NCI-H146 treated with DMSO at 0.1 percent for 48 hours (cell line): Measurements from ENCODE around the gene IFNLR1.

ENCODE experiments used
- DNase-seq: peaks from one replicate; lab custom pipeline; 2025; ENCODE audit not compliant: unreplicated experiment; lab: John Stamatoyannopoulos, UW

The IFNLR1 gene

DNA sequence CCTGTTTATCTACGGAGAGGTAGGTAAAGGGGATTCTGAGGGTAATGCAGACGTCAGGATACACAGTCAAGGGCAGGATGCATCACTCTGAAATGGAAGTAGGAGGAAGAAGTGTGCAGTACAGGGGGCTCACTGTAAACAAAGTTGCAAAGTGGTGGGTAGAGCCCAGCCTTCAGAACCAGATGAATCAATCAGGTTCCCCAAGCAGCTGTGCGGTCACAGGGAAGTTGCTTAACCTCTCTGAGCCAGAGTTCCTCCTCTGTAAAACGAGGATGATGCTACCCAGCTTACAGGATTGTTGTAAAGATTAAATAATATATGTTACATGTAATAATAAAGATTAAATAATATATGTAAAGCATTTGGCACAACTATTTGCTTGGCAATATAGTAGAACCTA is 61.6 kb downstream of the IFNLR1 start:
- DNase-seq, result no peak

DNA sequence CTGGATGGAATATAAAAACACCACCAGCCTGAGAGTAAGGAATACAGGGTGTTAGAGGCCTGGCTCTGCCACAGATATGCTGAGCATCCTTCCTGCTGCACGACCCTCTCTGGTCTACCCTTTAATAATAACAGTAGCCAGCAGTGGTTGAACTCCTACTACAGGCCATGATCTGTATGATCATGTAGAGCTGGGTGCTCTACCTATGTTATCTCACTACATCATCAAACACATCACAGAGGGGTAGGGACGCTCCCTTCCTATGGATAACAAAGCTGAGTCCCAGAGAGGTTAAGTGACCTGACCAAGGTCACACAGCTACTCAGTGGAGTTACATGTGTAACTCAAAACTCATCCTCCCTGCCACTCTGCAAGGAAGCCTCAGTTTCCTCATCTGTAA is 62.1 kb downstream of the IFNLR1 start:
- DNase-seq, result no peak

DNA sequence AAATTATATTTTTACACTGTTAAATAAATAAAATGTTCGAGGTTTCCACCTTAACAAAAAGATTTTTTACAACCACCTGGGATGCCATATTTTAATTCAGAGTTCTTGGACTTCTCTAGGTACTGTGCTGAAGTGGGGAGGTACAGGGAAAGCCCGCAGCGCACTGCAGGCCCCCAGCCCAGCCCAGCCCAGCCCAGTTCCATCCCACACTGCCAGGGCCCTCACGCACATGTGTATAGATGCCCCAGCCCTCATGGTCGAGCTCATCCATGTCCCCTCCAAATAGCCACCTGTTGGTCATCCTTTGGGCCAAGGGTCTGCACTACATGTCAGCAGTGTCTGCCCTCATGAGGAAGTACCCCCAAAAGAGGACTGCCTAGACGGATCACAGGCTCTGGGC is 63.5 kb downstream of the IFNLR1 start:
- DNase-seq, result no peak

DNA sequence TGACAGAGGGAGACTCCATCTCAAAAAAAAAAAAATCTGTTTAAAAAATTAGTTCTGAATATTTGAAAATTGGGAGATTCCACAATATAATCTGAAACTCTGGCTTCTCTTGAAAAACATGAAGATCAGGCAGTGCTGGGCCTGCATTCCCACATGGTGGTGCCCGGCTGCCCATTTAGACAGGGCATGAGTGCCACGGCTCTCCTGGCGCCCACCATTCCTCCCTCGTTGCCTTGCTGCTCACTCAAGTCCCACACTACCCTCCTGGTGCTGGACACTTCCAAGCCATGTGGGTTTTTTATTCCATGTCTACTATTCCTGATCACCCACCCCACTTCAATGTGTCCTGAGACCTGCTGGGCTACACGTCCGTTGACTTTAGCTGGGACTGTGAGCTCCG is 64.3 kb downstream of the IFNLR1 start:
- DNase-seq, result no peak

DNA sequence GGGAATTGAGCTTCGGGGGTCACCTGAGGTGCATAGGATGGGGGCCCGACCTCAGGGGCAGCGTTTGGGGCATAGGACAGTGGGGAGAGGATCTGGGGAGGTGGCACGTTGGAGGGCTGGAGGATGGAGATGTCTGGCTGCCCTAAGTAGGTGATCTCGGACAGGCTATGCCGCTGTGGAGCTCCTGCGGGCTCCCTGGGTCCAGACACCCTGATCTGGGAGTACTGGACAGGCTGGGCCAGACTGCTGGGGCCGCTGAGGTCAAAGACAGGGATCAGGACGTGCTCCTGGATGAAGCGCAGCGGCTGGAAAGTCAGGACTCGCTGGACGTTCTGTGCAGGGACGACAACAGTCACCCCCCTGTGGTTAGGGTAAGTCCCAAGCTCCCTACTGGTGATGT is 65.7 kb downstream of the IFNLR1 start:
- no peak for DNase-seq

DNA sequence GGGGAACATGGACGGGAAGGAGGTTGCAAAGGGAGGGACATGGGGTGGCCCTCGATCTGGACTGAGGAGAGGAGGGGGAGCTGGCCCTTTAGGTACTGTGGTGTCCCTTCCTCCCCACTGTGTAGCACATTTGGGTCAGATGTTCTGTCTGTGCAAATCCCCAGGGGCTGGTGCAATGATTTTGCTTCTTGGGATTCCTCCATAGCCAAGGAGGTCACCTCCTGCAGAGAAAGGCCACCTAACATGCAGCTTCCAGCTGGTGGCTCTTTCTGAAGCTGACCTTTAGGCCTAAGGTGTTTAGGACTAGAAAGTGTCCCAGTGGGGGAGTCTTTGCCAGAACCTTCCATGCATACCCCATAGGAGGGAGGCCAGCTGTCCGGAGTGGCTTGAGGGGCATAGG is 66.1 kb downstream of the IFNLR1 start:
- DNase-seq, result no peak

DNA sequence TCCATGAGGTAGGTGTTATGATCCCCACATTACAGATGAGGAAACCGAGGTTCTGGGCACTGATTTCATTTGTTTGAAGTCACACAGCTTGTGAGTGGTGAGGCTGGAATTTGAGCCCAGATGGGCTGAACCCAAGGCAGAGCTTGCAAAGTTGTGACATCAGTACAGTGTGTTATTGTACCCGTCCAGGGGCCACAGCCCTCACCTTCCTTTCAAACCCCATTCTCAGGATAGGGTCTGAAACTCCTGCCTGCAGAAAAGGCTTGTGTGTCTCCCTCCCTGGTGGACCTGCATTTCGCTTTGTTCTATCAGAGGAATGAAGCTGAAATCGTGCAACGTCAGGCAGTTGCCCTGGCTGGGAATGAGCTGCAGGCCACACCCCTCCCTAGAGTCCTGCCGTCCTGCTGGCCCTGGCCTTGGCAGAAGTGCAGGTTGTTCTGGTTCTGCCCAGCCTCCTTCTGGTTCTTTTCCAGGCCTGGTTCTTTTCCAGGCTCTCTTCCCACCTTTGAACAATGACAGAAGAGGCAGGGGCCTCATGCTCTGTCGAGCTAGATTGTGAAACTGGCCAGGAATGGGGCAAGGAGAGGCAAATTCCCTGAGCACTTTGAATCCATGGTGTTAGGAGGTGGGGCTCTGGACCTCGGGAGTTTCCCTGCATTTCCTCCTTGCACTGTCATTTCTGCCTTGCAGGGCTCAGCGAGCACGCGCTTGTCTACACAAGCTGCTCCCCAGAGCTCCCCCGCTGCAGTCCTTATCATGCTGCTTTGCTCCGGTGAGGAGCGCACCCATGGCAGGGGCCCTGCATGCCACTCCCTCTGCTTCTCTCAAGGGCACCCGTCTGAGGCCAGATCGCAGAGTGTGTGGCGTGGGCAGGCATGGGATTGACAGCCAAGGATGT is 67.0 kb downstream of the IFNLR1 start:
- no peak for DNase-seq

DNA sequence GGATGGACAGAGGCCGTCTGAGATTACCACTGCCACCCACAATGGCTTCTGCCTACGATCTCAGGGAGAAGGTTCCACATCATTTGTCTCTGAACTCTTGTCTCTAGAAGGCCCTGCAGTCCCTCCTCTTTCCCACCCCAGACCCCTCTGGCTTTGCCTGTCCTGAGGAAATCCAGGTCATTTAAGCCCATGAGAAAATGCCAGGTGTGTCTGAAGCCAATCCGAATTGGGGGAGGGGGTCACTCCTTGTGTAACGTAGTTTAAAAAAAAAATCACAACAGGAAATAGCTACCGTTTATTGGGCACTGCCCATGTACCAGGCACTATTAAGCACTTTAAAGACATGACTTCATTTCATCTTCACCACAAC is 67.6 kb downstream of the IFNLR1 start:
- DNase-seq, result no peak

DNA sequence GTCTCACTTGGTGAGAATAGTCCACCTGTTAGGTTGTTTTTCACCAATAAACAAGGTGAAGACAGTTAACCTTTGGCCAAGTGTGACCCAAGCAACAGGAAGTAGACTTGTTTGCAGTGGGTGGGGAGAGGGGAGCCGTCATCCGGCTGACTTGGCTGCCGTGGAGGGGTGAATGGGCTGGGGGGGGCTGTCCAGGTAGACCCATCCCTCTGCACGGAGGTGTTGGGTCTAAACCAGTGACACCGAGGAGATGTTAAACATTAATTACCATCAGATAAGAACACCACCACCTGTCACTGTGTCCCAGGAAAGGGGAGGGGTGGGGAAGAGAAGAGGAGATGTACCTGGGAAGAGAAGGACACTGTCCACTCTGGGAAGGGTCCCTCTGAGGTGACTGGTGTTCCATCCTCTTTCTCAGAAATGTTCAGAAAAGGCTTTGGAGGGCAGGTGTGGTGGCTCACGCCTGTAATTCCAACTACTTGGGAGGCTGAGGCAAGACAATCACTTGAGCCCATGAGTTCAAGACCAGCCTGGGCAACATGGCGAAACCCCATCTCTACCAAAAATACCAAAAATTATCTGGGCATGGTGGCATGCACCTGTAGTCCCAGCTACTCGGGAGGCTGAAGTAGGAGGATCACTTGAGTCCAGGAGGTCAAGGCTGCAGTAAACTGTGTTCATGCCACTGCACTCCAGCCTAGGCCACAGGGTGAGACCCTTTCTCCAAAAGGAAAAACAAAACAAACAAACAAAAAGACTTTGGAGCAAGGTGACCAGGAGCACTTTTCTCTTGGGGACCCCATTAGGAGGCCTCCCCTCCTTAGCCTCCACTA is 68.5 kb downstream of the IFNLR1 start:
- DNase-seq, result no peak

DNA sequence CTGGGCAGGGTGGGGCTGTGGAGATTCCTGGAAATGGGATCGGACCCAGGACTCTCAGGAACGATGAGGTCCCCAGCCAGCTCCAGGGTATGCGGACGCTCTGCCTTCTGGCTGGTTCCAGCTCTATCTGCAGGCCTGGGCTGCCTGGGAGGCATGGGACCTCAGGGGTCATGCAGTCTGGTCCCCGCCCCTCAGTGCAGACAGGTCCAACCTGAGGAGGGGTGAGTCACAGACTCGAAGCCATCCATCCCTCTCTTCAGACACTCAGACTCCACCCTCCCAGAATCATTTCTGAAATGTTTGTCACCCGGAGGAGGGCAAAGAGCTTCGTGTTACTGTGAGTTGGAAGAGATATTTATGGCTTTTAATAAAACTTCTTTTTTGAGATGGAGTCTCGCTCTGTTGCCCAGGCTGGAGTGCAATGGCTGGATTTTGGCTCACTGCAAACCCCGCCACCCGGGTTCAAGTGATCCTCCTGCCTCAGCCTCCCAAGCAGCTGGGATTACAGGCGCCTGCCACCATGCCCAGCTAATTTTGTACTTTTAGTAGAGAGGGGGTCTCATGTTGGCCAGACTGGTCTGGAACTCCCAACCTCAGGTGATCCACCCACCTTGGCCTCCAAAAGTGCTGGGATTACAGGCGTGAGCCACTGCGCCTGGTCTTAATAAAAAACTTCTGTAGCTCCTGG is 69.2 kb downstream of the IFNLR1 start:
- DNase-seq, result no peak

DNA sequence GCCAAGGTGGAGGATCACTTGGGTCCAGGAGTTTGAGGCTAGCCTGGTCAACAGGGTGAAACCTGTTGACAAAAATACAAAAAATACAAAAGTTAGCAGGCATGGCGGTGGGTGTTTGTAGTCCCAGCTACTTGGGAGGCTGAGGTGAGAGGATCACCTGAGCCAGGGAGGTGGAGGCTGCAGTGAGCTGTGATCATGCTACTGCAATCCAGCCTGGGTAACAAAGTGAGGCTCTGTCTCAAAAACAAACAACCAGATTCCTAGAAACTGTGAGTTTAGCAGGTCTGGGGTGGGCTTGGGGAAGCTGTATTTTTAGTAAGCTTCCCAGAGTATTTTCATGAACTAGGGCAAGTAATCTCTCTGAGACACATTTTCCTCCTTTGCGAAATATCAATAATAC is 70.0 kb downstream of the IFNLR1 start:
- DNase-seq, result no peak

DNA sequence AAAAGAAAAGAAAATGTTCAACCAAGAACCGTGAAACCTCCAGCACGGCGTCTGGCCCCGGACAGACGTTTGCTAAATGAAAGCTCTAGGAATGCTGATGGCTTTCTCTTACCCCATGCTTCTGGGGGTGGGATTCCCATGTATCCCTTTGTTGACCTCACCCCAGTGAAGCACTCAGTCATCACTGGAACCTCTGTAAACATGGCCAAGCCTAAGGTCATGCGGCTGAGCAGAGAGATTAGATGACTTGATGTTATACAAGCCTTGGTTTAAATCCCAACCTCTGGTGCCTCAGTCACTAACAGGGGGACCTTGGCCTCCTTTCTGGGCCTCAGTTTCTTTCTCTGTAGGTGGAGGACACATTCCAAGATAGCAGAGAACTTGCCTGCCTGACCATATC is 72.3 kb downstream of the IFNLR1 start:
- DNase-seq, result no peak

DNA sequence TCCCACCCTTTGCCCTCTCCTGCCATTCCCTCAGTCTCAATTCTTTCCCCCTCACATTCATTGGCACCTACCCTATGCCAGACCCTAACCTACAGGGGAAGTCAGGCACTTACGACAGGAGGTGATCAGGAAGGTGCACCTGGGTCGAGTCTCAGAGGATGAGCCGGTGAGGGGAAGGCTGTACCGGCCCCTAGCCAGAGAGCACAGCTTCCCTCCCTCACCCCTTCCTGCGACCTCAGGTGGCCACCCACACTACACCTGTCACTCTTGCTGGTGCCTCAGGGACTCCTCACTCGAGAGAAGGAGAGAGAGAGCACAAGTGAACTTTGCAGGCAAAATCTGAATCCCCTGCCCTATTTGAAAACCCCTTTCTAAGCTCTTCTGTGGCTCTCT is 73.5 kb downstream of the IFNLR1 start:
- no peak for DNase-seq

DNA sequence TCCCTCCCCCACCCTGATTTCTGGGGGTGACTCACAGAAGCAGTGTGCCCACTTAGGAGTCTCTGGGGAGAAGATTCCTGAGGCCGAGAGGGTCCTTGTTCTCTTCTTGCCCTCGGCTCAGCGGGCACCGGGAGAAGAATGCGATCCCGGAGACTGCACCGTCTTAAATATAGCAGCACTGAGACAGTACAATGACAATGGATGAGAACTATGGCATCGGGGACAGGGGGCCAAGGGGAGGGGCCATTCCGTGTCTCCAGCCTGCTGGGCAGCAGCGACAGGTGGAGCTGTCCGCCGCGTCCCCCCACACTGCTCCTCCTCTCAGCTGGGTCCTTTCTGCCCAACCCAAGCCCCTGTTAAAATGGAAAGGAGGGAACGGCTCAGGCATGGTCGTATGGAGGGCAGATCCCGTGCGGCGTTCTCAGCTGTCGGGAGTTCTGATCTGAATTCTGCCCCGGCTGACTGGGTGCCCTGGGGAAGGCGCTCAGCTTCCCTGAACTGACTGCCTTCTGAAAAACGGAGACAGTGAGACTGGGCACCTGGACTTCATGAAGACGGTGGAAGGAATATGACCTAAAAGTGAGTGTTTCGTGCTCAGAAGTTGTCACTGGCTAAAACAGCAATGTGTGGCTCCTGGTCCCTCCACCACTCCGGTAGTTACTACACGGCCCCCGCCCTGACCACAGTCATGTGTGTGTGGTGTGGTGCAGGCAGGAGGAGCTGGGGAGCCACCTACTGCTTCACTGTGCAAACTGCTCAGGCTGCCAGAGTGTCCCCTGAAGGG is 74.9 kb downstream of the IFNLR1 start, which contains the start of gene MYOM3:
MYOM3 (minus strand) TSS at position 140 of the 784 bp plus-strand sequence. CDS start 3,499 bp downstream, outside the sequence.
- DNase-seq, result peak; percentile 46

DNA sequence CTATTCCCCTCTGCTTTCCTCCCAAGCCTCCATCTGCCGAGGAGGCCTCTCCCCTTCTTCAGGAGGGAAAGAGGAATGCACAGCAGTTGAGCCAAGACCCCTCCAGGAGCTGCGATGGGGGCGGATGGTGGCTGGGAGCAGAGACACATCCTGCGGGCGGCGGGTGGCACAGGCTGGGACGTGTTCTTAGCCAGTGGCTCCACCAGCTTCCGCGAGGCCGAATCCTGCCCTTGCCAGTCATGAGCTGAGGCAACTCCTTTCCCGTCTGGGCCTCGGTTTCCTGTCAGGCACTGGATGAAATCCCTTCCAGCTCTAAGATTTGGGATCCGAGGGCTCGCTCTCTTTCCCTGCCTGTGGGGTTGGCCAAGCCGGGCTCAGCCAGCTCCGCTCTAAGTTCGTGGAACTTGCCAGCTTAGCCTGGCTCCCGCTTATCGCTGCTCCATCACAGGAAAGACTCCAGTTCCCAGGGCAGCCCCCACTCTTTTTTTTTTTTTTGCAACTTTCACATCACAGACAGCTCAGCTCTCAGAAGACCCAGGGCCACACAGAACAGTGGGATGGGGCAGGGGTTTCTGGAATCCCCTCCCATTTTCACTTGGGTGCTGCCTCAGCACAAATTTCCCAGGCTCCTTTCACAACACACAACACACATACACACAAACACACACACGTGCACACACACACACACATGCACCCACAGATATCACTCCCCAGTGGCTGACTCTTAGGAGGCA is 75.7 kb downstream of the IFNLR1 start:
- DNase-seq, result no peak

DNA sequence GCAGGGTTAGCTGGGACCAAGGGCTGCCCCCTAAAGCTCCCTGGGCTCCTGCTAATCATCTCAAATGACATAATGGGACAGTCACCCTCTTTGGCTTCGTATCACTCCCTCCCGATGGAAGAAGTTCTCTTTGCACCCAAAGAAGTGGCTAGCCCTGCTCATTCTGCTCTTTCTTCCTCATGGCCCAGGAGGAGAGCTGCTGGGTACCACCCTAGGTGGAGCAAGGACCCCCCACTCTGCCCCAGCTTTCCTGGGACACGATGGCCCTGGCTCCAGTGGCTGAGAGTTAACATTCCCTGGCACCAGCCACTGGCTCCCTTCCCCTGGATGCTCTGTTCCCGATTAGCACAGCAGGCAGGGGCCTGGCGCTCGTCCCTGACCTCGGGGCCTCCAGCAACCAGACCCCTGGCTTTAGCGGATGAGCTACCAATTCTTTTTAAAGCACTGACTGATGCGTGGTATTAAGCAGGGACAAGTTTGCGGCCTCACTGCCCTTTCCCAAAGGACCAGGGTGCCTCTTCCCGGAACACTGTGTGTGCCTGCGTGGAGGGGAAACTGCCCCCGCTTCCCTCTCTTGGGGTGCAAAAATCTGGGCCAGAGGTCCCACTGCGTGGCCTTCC is 76.3 kb downstream of the IFNLR1 start:
- DNase-seq, result no peak

DNA sequence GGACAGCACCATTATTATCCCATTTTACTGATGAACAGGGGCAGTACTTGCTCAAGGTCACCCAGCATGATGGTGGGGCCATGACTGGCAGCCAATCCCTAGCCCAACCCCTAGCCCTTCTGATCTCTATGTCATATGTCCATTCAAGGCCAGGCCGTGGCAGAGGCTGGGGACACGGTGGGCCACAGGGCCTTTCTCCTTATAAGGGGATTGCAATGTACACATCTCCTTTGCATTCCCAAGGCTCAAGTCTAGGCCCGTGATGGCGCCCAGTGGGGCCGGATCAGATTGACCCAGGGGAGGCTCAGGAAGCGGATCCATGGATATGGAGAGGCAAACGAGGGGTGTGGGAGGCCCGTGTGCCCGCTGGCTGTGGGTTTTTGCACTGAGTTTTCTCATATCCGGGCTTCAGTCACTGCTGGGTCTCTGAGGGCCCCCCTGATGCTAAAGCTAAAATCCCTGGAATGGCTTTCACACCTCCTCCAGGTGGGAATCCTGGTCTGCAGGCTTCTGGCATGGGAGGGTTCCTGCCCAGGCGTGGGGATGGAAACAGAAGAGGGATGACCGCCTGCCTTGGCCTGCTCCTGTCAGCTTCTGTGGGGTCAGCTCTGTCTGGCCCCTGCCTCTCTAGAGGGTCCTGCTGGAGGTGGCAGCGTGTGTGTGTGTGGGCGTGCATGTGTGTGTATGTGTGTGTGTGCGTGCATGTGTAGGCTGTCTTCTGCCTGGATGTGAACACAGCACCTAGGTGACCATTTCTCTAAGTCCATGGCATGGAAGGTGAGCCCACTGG is 77.2 kb downstream of the IFNLR1 start:
- DNase-seq, result no peak

DNA sequence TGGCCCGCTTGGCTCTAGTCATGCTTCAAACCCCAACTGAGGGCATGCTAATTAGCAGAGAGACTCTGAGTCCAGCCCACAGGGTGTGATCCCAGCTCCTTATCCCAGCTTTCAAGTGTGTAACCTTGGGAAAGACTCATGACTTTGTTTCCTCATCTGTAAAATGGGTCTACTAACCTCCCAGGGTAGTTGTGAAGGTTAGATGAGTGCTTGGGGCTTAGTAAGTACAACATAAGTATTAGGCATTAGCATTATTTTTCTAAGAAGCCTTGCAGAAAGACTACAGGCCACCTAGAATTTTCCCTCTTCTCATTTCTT is 78.0 kb downstream of the IFNLR1 start:
- no peak for DNase-seq
